Stimulated activated naive CD4-positive, alpha-beta T cell (primary cell): ENCODE data around the gene CCSER1.
"Not testable (repeated sequence)": the region's sequence is repeated elsewhere in the genome, so short reads cannot be mapped to it uniquely, and the experiment has no call there.

ENCODE experiments used
- DNase-seq, 6 experiments: peaks; one replicate each; lab custom pipeline; 2025; lab: John Stamatoyannopoulos, UW

The CCSER1 gene

GRCh38 chr4:91373546-91373945 lies 1246.4 kb downstream of the CCSER1 start:
- DNase-seq = no peak

- DNase-seq = not testable (repeated sequence)
Measured at GRCh38 chr4:91405431-91405830, 1278.2 kb downstream of the CCSER1 start.

- no peak for DNase-seq
Measured at GRCh38 chr4:91422011-91422410, 1294.8 kb downstream of the CCSER1 start.

GRCh38 chr4:91426725-91427124 lies 1299.5 kb downstream of the CCSER1 start:
- DNase-seq = no peak

- no peak for DNase-seq
Measured at GRCh38 chr4:91427171-91427570, 1300.0 kb downstream of the CCSER1 start.

GRCh38 chr4:91434631-91435030 lies 1307.4 kb downstream of the CCSER1 start:
- no peak for DNase-seq

- DNase-seq = no peak
Measured at GRCh38 chr4:91436556-91436955, 1309.4 kb downstream of the CCSER1 start.

GRCh38 chr4:91447168-91447567 lies 1320.0 kb downstream of the CCSER1 start:
- DNase-seq = no peak

- DNase-seq = no peak
Measured at GRCh38 chr4:91448668-91449330, 1321.6 kb downstream of the CCSER1 start.

- no peak for DNase-seq
Measured at GRCh38 chr4:91454111-91454510, 1326.9 kb downstream of the CCSER1 start.

GRCh38 chr4:91462566-91462965 lies 1335.4 kb downstream of the CCSER1 start:
- DNase-seq = not testable (repeated sequence)

GRCh38 chr4:91470671-91471070 lies 1343.5 kb downstream of the CCSER1 start:
- no peak for DNase-seq

GRCh38 chr4:91471280-91471679 lies 1344.1 kb downstream of the CCSER1 start:
- no peak for DNase-seq

GRCh38 chr4:91472046-91472445 lies 1344.9 kb downstream of the CCSER1 start:
- no peak for DNase-seq

GRCh38 chr4:91485415-91485814 lies 1358.2 kb downstream of the CCSER1 start:
- DNase-seq = no peak

- no peak for DNase-seq
Measured at GRCh38 chr4:91488946-91489345, 1361.8 kb downstream of the CCSER1 start.

- no peak for DNase-seq
Measured at GRCh38 chr4:91497892-91498291, 1370.7 kb downstream of the CCSER1 start.

GRCh38 chr4:91502365-91502764 lies 1375.2 kb downstream of the CCSER1 start:
- DNase-seq = no peak

GRCh38 chr4:91513326-91513725 lies 1386.1 kb downstream of the CCSER1 start:
- no peak for DNase-seq

- DNase-seq = no peak
Measured at GRCh38 chr4:91519155-91519554, 1392.0 kb downstream of the CCSER1 start.

GRCh38 chr4:91525621-91526020 lies 1398.4 kb downstream of the CCSER1 start:
- DNase-seq = no peak

GRCh38 chr4:91527056-91527455 lies 1399.9 kb downstream of the CCSER1 start:
- DNase-seq = no peak

- DNase-seq = no peak
Measured at GRCh38 chr4:91567594-91567993, 1440.4 kb downstream of the CCSER1 start.

- no peak for DNase-seq
Measured at GRCh38 chr4:91577864-91578263, 1450.7 kb downstream of the CCSER1 start.
